Stimulated activated naive CD8-positive, alpha-beta T cell treated with anti-CD3 and anti-CD28 coated beads, Interleukin-15, Interleukin-2, amounts not matched to agents 100 U/mL and 50 U/mL, for 24 hours (primary cell): ENCODE measurements around the gene TAF6L.
"Not testable (repeated sequence)": the region's sequence is repeated elsewhere in the genome, so short reads cannot be mapped to it uniquely, and the experiment has no call there.

Experiments
- ATAC-seq: fragments of 150-1000 bp; cut with Tn5 transposase; one replicate; pipeline ENCODE4 v1.10.0; 2021
- DNase-seq: peaks from one replicate; pipeline ENCODE4 v3.0.0; 2021

TAF6L gene

GRCh38 chr11:62755086-62755615 lies 16.0 kb upstream of the TAF6L start:
- DNase-seq (no peak), ATAC-seq (no peak)

GRCh38 chr11:62757846-62758788 lies 13.1 kb upstream of the TAF6L start:
- ATAC-seq (no peak), DNase-seq (no peak)

- not testable (repeated sequence) for ATAC-seq
Observed at GRCh38 chr11:62760867-62761227, 10.3 kb upstream of the TAF6L start.

GRCh38 chr11:62770778-62771143 lies 435 bp upstream of the TAF6L start:
- ATAC-seq (no peak), DNase-seq (peak; percentile 34)

More at GRCh38 chr11:62760867-62761227, 10.3 kb upstream of the TAF6L start:
- not testable (repeated sequence) for DNase-seq

- ATAC-seq (no peak), DNase-seq (no peak)
Observed at GRCh38 chr11:62774407-62774806, 3.2 kb downstream of the TAF6L start.

- no peak for ATAC-seq
- no peak for DNase-seq
Observed at GRCh38 chr11:62775646-62776045, 4.5 kb downstream of the TAF6L start.

GRCh38 chr11:62777389-62777788 lies 6.2 kb downstream of the TAF6L start:
- no peak for DNase-seq
- peak; percentile 42 for ATAC-seq

GRCh38 chr11:62778441-62778840 lies 7.2 kb downstream of the TAF6L start:
- ATAC-seq (no peak), DNase-seq (no peak)

GRCh38 chr11:62782753-62783152 lies 11.6 kb downstream of the TAF6L start:
- no peak for ATAC-seq
- no peak for DNase-seq

- DNase-seq (peak; percentile 92), ATAC-seq (peak; percentile 72)
Observed at GRCh38 chr11:62786318-62787004, 15.3 kb downstream of the TAF6L start.

GRCh38 chr11:62787005-62787759 lies 16.0 kb downstream of the TAF6L start, which contains the start of gene TMEM179B:
Gene TMEM179B, plus strand, starts transcription at chr11:62787402. Its CDS starts 30 bp downstream, at chr11:62787432.
- DNase-seq (peak; percentile 99), ATAC-seq (peak; percentile 81)

GRCh38 chr11:62788991-62789390 lies 17.8 kb downstream of the TAF6L start:
- no peak for ATAC-seq
- no peak for DNase-seq

- DNase-seq (no peak), ATAC-seq (no peak)
Observed at GRCh38 chr11:62789576-62789975, 18.4 kb downstream of the TAF6L start.

GRCh38 chr11:62791501-62792201 lies 20.5 kb downstream of the TAF6L start, which contains the start of gene TMEM223:
Gene TMEM223, minus strand, starts transcription at chr11:62792006. Its CDS starts 12 bp downstream, at chr11:62791994.
- ATAC-seq = peak; percentile 87
- DNase-seq = peak; percentile 95

GRCh38 chr11:62792202-62792575 lies 21.0 kb downstream of the TAF6L start:
- peak; percentile 27 for DNase-seq
- no peak for ATAC-seq

- ATAC-seq = no peak
Observed at GRCh38 chr11:62794201-62794775, 23.1 kb downstream of the TAF6L start.

GRCh38 chr11:62796281-62796680 lies 25.1 kb downstream of the TAF6L start:
- DNase-seq (no peak), ATAC-seq (no peak)

More at GRCh38 chr11:62794201-62794775, 23.1 kb downstream of the TAF6L start:
- no peak for DNase-seq

GRCh38 chr11:62799486-62799885 lies 28.3 kb downstream of the TAF6L start:
- DNase-seq = no peak
- ATAC-seq = peak; percentile 6

GRCh38 chr11:62801071-62801470 lies 29.9 kb downstream of the TAF6L start:
- DNase-seq (no peak), ATAC-seq (no peak)

- ATAC-seq = peak; percentile 30
- DNase-seq = no peak
Observed at GRCh38 chr11:62804310-62805075, 33.3 kb downstream of the TAF6L start.
